ENCODE results near the gene TNNT3.

Gene TNNT3

GRCh38 chr11:1964348-1964747, 44.8 kb downstream of the TNNT3 start:
- DNase-seq: no peak

DNA sequence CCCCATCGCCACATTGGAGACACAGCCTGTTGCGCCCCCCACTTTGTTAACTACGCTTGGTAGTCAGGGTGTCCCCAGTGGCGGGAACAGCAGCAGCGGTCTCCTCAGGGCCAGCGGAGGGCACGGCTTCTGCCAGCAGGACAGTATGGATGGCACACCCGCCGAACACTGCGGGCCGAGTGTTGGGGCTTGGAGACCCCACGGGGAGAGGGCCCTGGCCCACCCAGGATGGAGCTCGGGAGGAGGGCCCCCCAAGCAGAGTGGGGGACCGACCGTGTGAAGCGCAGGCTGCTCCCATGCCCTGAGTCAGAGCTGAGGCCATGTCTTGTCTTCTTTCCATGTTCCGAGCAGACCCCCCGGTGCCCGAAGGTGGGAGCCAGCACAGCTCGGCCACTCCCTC, 45.5 kb downstream of the TNNT3 start:
- no peak for DNase-seq

GRCh38 chr11:1966531-1966930, 47.0 kb downstream of the TNNT3 start:
- no peak for DNase-seq

DNA sequence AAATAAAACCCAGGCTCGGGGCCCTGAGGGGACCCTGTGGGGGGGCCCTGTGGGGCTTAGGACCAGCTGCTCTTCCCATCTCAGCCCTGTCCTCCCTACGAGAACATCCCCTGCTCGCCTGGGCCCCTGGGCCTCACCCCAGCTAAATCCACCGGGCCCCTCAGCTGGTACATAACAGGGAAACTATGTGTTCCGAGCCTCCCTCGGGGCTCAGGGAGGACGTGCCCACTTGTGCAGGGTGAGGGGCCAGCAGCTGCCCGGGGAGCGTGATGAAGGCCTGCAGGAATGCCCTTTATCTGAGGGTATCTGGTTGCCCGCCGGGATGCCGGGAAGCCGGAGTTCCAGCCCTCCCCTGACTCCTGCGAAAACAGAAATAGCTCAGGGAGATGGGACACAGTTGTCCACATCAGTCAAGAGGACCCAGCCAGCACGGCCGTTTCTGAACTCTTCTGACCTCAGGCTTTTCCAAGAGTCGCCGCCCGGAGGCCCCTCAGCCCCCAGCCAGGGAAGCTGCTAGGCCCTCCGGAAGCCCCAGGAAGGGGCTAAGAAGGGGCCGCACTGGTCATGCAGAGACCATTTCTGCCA, 48.2 kb downstream of the TNNT3 start:
- DNase-seq: no peak

- no peak for DNase-seq
Observed at GRCh38 chr11:1968454-1969002, 49.0 kb downstream of the TNNT3 start.

DNA sequence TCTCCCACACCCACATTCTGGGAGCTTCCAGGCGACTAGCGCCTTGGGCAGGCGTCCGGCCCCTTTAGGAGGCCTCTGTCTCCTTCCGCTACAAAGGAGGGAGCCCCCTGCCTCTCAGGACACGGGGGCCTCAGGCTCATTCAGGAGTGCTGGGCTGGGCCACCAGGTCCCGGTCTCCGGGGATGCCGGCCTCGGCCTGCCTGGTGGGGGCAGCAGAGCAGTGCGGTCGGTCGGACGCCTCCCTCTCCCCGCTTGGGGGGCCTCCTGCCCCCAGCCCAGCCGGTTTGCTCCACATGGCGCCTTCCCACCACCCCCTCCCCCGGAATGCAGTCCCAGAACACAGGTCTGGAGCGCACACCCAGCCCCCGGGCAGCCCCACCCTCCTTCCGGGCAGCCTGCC, 49.5 kb downstream of the TNNT3 start:
- DNase-seq: no peak

DNA sequence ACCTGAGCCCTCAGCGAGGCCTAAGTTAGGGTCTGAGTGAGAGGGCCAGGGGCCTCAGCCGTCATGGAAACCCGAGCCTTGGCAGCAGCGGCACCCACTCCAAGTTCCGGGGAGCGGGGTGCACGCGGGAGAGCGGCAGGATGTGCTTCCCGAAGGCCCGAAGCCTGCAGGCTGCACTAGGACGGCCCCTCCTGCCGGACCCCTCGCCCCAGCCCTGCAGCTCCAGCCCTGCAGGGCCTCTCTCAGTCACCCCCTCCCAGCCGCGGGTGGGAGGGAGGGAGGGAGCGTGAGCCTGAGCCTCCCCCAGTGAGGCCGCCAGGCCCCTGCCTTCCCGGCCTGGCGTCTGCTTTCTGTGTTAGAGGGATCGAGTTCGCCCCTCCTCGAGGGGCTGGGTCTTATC, 50.3 kb downstream of the TNNT3 start:
- DNase-seq: no peak

- DNase-seq: no peak
Observed at GRCh38 chr11:1970956-1971355, 51.5 kb downstream of the TNNT3 start.

- DNase-seq: no peak
Observed at GRCh38 chr11:1975185-1975584, 55.7 kb downstream of the TNNT3 start.

DNA sequence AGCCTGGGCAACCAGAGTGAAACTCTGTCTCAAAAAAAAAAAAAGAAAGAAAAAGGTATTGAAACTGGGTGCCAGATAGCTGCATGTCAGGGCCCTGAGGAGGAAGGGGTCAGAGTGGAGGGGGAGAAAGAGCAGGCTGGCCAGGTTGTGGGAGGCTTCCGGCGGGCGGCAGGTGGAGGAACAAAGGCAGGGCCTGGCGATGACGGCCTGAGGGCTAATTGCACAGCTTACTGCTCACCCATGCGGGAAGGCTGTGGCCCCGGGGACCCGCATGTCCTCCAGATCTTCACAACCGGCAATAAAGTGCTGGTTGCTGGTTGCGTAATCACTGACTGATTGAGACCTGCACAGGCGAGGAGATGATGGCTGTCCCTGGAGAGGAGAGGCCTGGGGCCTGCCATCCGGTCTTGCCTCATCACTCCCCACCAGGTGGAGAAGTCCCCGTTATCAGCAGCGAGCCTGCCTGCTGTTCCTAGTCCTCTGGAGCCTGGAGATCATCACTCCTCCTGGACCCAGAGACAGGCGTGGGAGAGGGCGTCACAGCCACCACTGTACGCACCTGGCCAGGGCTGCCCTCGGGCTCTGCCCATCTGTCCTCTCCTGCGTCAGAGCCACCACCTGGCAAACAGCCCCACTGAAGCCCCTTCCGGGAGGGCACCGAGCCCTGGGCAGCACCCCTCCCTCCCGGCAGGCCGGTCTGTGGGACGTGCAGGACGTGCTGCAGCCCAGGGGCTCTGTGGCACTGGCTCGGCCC, 59.4 kb downstream of the TNNT3 start:
- no peak for DNase-seq

DNA sequence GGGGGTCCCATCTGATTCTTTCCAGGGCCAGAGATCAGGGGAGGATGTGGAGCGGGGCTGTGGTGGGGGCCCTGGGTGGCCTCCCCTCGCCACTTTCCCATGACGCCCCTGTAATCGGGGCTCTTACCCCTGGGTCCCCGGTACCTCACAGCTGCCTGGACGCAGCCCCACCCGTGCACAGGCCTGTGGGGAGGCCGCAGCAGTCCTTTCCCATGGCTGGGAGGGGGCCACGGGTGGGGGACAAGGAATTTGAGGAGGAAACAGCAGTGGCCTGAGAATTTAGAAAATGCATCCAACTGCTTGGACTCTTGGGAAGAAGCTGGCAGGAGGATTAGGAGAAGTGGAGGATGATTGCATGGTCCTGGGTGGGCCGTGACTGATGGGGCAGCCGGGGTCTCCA, 60.1 kb downstream of the TNNT3 start:
- DNase-seq: no peak

- no peak for DNase-seq
Observed at GRCh38 chr11:1982873-1983600, 63.5 kb downstream of the TNNT3 start.

GRCh38 chr11:1983601-1983961, 64.1 kb downstream of the TNNT3 start:
- DNase-seq: no peak

- DNase-seq: no peak
Observed at GRCh38 chr11:1987024-1987423, 67.5 kb downstream of the TNNT3 start.

DNA sequence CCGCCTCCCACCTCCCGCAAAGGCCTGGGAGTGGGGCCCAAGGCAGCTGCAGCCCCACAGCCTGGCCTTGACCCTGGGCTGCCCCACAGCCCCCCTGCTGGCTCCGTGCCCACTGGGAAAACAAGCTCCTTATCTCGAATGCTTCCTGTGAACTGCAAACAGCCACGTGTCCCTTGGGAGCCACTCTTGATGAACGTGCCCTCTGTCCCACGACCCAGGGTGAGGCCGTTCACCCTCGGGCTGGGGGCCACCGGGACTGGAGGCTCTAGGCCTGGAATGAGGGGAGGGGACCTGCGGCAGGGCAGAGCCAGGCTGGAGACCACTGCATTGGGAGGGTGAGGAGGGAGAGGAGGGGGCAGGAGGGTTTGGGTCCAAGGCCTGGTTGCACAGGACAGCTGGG, 68.7 kb downstream of the TNNT3 start:
- no peak for DNase-seq

Data from stimulated activated CD4-positive, alpha-beta T cell treated with anti-CD3 and anti-CD28 coated beads, Interleukin-1b, Interleukin-23, amount 100 ng/mL, for 48 hours (primary cell).